ENCODE results near the gene NRP1. TPM values are rescaled to one million over a fixed set of nuclear protein-coding genes. Genes with fewer than 3 reads are reported as not detected.
"Not testable (repeated sequence)": the region's sequence is repeated elsewhere in the genome, so short reads cannot be mapped to it uniquely, and the experiment has no call there.

Gene NRP1
- polyA plus RNA-seq, 4 donors: 146 to 158 (median 155) TPM

GRCh38 chr10:33326933-33327332 lies 7.5 kb downstream of the NRP1 start:
- DNase-seq (ENCODE audit: low read depth in 4 of 4, low spot score in 3 of 4): no peak

- no peak for DNase-seq (ENCODE audit: low read depth in 4 of 4, low spot score in 3 of 4)
Measured at GRCh38 chr10:33325929-33326328, 8.5 kb downstream of the NRP1 start.

GRCh38 chr10:33323721-33324120 lies 10.7 kb downstream of the NRP1 start:
- no peak for DNase-seq (ENCODE audit: low read depth in 4 of 4, low spot score in 3 of 4)

- no peak for DNase-seq (ENCODE audit: low read depth in 4 of 4, low spot score in 3 of 4)
Measured at GRCh38 chr10:33321516-33321915, 13.0 kb downstream of the NRP1 start.

GRCh38 chr10:33320288-33320687 lies 14.2 kb downstream of the NRP1 start:
- DNase-seq (ENCODE audit: low read depth in 4 of 4, low spot score in 3 of 4): no peak

GRCh38 chr10:33315891-33316290 lies 18.6 kb downstream of the NRP1 start:
- no peak for DNase-seq (ENCODE audit: low read depth in 4 of 4, low spot score in 3 of 4)

GRCh38 chr10:33314811-33315561 lies 19.5 kb downstream of the NRP1 start:
- no peak for DNase-seq (ENCODE audit: low read depth in 4 of 4, low spot score in 3 of 4)

GRCh38 chr10:33311640-33312039 lies 22.8 kb downstream of the NRP1 start:
- no peak for DNase-seq (ENCODE audit: low read depth in 4 of 4, low spot score in 3 of 4)

- no peak for DNase-seq (ENCODE audit: low read depth in 4 of 4, low spot score in 3 of 4)
Measured at GRCh38 chr10:33310853-33311252, 23.6 kb downstream of the NRP1 start.

GRCh38 chr10:33309406-33309805 lies 25.1 kb downstream of the NRP1 start:
- DNase-seq (ENCODE audit: low read depth in 4 of 4, low spot score in 3 of 4): no peak

- DNase-seq (ENCODE audit: low read depth in 4 of 4, low spot score in 3 of 4): no peak
Measured at GRCh38 chr10:33307835-33308234, 26.6 kb downstream of the NRP1 start.

- no peak for DNase-seq (ENCODE audit: low read depth in 4 of 4, low spot score in 3 of 4)
Measured at GRCh38 chr10:33306701-33307519, 27.6 kb downstream of the NRP1 start.

- no peak for DNase-seq (ENCODE audit: low read depth in 4 of 4, low spot score in 3 of 4)
Measured at GRCh38 chr10:33306126-33306525, 28.3 kb downstream of the NRP1 start.

- no peak for DNase-seq (ENCODE audit: low read depth in 4 of 4, low spot score in 3 of 4)
Measured at GRCh38 chr10:33304423-33305225, 29.8 kb downstream of the NRP1 start.

- no peak for DNase-seq (ENCODE audit: low read depth in 4 of 4, low spot score in 3 of 4)
Measured at GRCh38 chr10:33303988-33304387, 30.5 kb downstream of the NRP1 start.

- DNase-seq (ENCODE audit: low read depth in 4 of 4, low spot score in 3 of 4): no peak
Measured at GRCh38 chr10:33302208-33302829, 32.1 kb downstream of the NRP1 start.

- no peak for DNase-seq (ENCODE audit: low read depth in 4 of 4, low spot score in 3 of 4)
Measured at GRCh38 chr10:33301097-33301789, 33.2 kb downstream of the NRP1 start.

- DNase-seq (ENCODE audit: low read depth in 4 of 4, low spot score in 3 of 4): not testable (repeated sequence)
Measured at GRCh38 chr10:33300544-33300943, 33.9 kb downstream of the NRP1 start.

GRCh38 chr10:33298893-33299292 lies 35.6 kb downstream of the NRP1 start:
- DNase-seq (ENCODE audit: low read depth in 4 of 4, low spot score in 3 of 4): no peak

GRCh38 chr10:33298110-33298509 lies 36.4 kb downstream of the NRP1 start:
- DNase-seq (ENCODE audit: low read depth in 4 of 4, low spot score in 3 of 4): no peak
